Colon (tissue), 2 donors: ENCODE results near the gene DAD1.
"Not testable (repeated sequence)": the region's sequence is repeated elsewhere in the genome, so short reads cannot be mapped to it uniquely, and the experiment has no call there.

Experiments used
- FAIRE-seq: peaks from 2 replicates; lab custom pipeline; 2012; peaks lifted over from hg19 to GRCh38; lab: Jason Lieb, UNC
- donor health status: control.
- donor health status: control.

DAD1 gene

GRCh38 chr14:22598099-22598895 is 9.3 kb upstream of the DAD1 start, which contains the start of gene ABHD4:
ABHD4 (plus strand) TSS chr14:22598300; CDS start chr14:22598307, 7 bp downstream.
- FAIRE-seq: no peak

GRCh38 chr14:22597771-22598098 is 8.7 kb upstream of the DAD1 start:
- FAIRE-seq: no peak

DNA sequence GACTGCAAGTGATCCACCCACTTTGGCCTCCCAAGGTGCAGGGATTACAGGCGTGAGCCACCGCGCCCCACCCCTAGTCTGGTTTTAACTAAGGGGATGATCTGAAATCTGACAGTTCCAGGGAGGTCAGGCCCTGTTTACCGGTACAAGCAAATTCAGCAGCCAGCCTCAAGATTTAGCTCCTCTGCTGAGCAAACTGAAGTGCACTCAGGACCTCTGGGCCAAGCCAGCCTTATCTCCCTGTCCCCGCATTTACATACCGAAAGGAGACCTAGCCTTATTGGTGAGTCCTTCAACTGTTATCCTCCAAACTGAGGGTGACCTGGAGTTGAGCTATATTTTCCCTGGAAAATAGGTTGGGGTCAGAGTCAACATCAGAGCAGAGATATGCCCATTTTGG is 8.2 kb upstream of the DAD1 start:
- no peak for FAIRE-seq

DNA sequence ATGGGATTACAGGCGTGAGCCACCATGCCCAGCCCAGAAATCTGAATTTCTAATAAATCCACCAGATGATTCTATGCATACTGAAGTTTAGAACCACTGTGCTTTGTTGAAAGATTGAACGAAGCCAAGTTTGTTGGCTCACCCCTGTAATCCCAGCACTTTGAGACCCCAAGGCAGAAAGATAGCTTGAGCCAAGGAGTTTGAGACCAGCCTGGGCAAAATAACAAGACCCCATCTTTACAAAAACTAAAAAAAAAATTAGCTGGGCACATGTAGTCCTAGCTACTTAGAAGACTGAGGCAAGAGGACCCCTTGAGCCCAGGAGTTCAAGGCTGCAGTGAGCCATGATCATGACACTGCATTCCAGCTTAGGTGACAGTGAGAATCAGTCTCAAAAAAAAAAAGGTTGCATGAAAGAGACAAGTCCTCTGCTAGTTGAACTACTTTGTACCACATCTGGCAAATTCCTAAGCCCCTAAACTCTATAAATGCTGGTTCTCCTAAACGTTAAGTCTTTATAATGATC is 7.4 kb upstream of the DAD1 start:
- no peak for FAIRE-seq

DNA sequence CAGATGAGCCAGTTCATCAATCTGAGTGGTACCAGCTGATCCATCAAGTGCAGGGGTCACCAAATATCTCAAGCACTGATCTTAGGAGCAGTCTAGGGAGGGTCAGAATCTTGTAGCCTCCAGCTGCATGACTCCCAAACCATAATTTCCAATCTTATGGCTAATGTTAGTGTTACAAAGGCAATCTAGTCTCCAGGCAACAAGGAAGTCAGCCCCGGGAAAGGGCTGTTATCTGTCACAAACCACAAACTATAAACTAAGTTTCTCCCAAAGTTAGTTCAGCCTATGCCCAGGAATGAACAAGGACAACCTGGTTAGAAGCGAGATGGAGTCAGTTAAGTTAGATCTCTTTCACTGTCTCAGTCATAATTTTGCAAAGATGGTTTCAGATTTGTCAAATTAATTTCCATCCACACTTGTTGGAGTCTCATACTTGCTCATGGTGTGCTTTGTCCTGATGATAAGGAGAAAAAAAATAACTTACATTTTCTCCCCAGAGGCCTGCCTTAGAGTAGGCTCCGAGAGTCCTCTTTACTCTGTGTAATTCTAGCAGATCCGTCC is 5.2 kb upstream of the DAD1 start:
- FAIRE-seq: no peak

DNA sequence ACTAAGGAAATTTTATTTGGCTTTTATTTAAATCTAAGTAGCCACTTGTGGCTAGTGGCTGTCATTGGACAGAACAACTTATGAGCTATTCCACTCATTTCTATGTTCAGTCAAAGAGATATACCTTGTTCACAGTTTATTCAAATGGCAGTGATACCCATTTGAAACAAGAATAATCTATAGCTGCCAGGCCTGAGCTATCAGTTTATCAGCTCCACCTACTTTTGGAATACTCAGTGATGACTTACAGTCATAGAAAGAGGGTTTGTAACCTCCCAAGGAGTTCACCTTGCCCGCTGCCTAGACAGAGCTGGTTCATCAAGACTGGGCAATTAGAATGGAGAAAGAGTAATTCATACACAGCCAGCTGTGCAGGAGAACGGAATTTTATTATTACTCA is 4.6 kb upstream of the DAD1 start:
- FAIRE-seq: no peak

GRCh38 chr14:22593189-22593588 is 4.2 kb upstream of the DAD1 start:
- no peak for FAIRE-seq

DNA sequence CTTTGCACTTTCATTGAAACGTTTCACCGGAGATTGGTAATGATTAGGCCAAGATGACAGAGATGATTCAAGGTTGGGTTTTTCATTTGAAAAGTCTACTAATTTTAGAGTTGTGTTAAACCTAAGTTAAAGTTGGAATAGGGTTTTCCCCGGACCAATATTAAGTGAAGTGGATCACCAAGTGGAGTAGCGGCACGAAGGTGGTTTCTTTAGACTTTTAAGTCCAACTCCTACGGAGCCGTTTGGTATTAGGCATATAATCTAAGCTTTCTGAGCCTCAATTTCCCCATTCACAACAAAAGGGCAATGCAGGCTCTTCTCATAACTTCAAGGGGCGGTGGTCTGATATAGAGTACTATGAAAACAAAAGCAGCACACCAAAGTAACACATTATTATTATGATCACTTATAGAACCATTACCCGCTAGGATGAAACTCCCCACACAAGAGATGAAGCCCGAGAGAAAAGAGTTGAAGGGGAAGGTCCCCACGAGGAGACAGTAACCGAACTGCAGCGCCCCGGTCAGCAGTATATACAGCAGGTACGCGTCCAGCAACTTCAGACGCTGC is 413 bp downstream of the DAD1 start:
- no peak for FAIRE-seq

- FAIRE-seq: not testable (repeated sequence)
Observed at GRCh38 chr14:22587677-22588422, 1.2 kb downstream of the DAD1 start.

- no peak for FAIRE-seq
Observed at GRCh38 chr14:22587247-22587646, 1.8 kb downstream of the DAD1 start.

- no peak for FAIRE-seq
Observed at GRCh38 chr14:22583994-22584393, 5.0 kb downstream of the DAD1 start.

DNA sequence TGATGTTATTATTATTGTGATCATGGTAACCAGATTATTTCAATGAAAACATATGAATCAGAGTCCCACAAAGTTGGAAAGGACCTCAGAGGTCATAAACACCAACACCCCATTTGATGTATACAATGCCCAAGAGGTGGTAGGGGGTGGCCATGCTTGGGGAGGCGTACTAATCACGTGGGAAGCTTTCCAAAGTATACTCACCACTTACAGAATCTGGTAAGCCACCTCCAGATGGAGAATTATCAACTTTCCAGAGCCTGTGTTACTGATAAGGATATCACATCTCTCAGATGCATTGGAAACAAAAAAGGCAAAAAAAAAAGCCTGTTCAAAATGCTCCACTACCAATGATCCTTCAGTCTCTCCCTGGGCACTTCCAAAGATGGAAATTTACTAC is 8.4 kb downstream of the DAD1 start:
- no peak for FAIRE-seq

DNA sequence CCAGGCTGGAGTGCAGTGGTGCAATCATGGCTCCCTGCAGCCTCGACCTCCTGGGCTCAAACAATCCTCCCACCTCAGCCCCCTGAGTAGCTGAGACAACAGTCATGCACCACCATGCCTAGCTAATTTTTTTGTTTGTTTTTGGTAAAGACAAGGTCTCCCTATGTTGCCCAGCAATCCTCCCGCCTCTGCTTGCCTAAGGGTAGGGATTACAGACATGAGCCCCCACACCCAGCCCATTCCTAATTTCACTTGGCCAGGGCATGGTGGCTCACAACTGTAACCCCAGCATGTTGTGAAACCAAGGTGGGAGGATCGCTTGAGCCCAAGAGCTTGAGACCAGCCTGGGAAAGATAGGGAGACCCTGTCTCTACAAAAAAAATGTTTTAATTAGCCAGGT is 9.1 kb downstream of the DAD1 start:
- no peak for FAIRE-seq

DNA sequence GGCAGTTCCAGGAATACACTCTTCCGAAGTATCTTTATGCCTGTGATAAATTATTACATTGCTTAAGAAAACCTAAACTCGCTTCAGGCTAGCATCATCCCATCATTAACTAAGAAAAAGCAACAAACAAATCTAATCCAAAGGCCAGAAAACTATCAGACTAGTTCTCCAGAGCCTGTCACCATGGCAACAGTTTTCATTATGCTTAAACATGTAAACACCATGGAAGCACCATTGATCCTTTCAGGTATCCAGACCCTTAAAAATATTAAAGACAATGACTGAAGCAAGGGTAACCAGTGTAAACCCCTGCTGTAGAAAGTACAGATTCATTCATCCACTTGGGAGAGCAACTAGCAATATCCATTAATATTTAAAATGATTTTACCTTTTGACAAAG is 9.8 kb downstream of the DAD1 start:
- no peak for FAIRE-seq

DNA sequence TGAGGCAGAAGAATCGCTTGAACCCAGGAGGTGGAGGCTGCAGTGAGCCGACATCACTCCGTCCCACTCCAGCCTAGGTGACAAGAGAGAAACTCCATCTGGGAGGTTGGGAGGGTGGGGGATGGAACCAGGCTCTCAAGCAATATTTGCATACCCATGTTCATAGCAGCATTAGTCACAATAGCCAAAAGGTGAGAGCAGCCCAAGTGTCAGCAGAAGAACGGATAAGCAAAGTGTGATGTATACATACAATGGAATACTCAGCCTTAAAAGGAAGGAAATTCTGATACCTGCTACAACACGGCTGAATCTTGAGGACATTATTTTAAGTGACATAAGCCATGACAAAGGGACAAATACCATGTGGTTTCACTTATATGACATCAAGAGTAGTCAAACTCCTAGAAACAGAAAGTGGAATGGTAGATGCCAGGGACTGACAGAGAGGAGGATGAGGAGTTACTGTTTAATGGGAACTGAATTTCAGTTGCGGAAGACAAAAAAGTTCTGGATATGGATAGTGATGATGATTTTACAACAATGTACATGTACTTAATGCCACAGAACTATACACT is 11.6 kb downstream of the DAD1 start:
- FAIRE-seq: no peak

DNA sequence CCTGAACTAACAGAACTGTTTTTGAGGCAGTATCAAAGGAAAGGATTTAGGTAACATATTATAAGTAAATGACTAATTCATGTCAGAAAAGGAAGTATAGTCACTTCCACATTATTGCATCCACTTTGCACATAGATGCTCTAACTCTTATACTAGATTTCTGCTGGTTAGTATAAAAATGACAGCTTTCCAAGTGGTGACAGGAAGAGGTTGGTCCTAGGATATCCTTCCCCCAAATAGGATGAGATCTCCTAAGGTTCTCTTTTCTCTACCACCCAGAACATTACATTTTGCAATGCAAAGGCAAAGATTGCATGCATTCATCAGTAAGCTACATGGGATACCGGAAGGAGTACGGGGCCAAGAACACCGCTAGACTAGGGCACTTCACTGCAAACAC is 15.2 kb downstream of the DAD1 start:
- FAIRE-seq: no peak

DNA sequence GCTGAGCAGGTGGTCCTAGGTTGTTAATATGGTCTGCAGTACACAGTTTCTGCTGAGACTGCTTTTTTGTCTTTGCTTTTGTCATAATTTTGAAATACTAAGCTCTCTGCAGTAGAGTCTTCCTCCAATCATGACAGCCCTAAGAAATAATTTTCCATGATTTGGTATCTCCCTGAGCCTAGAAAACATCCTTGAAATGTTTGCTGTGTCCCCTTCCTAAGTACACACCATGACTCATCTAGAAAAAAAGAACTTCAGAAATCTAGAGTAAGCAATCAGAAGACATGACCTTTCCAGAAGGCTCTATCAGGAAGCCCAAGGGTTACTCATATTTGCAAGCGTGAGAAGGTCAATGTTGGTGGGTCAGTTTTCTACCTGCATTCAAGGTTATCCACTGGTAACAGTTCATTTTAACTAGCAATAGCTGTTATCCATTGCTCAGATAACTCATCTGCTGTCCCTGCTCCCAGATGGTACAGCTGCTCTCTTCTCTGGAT is 16.4 kb downstream of the DAD1 start:
- FAIRE-seq: no peak

DNA sequence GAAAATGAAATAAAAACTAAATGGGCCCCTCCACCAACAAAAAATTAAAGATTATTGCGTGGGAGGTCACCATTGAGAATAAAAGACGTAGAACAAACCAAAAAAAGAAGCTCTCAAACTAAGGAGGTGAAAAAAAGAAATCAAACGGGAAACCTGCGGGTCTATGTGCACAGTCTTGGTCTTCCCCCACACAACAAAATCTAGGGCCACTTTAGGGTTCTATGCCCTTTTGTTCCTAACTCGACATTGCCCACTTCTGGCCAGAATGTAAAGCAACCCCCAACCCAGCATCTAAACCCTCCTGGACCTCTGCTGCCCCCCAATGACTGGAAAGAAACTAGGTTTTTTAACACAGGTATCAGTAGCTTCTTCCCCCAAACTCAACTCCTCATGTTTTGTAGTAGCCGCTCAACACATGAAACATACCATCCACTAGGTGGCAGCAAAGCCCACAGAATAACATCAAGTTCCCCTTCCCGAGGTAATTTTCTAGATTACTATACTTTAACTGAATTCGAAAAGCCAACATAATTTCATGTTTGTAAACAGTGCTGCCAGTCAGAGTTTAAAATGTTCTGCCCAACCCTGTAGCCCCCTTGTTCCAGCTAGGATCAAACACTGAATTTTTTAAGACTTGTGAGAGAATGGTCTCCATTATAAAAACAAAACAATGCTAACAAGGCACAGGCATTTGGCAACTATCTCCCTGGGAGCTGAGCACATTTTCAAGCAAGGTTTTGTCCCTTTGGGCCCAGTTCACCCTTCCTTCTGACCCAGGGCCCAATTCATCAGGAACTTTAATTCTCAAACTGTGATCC is 18.7 kb downstream of the DAD1 start:
- FAIRE-seq: no peak

GRCh38 chr14:22569737-22570131 is 19.3 kb downstream of the DAD1 start:
- FAIRE-seq: no peak

GRCh38 chr14:22569106-22569736 is 19.8 kb downstream of the DAD1 start:
- FAIRE-seq: no peak

- no peak for FAIRE-seq
Observed at GRCh38 chr14:22567437-22567836, 21.6 kb downstream of the DAD1 start.
